HG02970 (cell line): ENCODE measurements around the gene TJP3.

ENCODE experiments used
- ATAC-seq: cut with Tn5 transposase; IDR thresholded peaks from one replicate; pipeline ENCODE4 v1.9.1; 2021; ENCODE audit warnings: mild to moderate bottlenecking, moderate library complexity, moderate number of reproducible peaks; ENCODE audit not compliant: unreplicated experiment, low FRiP score

Gene TJP3

GRCh38 chr19:3671680-3672574, 36.3 kb upstream of the TJP3 start:
- ATAC-seq = no peak

GRCh38 chr19:3672575-3672948, 35.6 kb upstream of the TJP3 start:
- no peak for ATAC-seq

DNA sequence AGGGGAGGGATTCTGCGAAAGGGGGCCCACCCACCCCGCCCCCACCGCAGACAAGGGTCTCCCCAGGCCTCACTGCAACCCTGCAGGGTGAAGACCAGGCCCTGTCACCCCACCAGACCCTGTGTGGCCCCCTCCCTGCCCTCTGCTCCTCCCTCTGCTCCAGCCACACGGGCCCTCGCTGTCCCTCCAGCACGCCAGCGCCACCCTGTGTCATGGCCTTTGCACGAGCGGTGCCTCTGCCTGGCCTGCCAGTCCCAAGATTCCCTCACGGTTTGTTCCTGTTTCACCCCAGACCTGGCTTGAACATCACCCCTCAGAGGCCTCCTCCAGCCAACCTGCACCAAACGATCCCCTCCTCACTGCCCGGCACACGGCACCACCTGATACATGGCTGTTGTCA, 35.2 kb upstream of the TJP3 start:
- ATAC-seq = no peak

DNA sequence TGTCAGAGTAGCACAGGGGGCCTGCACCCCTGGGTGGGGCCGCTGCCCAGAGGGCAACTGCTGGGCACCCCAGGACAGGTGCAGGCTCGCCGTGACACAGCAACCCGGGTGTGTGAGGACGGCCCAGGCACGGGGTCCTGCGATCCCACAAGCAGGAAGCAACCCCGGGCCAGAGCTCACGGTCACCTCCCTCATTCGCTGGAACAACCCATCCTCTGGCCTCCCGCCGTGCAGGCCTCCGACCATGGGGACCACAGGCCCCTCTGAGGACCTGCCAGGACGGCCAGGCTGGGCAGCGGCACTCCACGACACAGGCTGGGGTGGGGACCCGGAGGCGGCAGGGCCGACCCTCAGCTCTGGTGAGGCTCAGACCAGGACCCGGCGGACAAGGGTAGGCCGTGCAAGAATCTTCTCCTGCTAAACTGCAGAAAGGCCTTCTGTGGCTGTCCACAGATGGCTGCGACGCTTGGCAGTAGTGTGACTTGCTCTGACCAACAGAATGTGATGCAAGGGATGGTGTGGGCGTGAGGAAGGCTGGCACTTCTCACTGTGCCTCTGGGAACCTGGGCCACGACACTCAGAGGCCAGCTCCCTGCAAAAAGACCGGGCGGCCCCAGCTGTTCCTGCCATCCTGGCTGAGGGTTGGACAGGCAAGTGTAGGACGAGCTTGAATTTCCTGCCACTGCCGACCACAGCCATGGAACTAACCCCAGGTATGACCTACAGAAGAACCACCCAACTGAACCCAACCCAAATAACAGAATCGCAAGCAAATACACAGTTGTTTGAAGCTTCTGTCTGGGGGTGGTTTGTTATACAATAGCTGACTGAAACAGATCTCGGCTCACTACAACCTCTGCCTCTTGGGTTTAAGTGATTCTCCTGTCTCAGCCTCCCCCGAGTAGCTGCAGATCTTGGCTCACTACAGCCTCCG, 34.4 kb upstream of the TJP3 start:
- ATAC-seq = no peak

DNA sequence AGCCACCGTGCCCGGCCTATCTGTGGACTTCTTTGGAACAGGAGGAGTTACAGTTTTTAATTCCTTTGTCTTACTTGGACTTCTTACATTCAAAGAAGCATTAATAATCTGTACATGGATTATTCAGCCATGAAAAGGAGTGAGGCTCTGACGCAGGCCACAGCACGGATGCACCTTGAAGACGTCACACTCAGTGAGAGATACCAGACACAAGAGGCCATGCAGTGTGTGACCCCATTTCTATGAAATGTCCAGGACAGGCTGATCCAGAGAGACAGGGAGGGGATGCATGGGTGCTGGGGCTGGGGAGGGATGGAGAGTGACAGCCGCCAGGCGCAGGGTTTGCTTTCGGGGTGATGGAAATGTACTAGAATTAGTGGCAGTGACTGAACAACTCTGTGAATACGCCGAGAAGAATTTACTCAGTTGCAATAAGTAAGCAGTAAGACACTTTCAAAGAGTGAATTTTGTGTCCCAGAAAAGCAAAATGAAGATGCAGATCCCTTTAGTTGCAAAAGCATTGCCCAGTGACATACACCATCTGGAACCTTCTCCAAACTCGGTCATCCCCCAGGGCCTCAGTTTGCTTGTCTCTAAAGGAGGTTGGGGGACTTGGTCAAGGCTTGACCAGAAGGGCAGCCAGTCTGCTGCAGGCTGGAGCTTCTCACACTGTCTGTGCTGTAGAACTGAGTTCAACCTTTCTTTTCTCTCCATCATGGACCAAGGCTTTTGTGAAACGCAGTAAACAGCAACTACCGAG, 33.2 kb upstream of the TJP3 start:
- ATAC-seq = no peak

DNA sequence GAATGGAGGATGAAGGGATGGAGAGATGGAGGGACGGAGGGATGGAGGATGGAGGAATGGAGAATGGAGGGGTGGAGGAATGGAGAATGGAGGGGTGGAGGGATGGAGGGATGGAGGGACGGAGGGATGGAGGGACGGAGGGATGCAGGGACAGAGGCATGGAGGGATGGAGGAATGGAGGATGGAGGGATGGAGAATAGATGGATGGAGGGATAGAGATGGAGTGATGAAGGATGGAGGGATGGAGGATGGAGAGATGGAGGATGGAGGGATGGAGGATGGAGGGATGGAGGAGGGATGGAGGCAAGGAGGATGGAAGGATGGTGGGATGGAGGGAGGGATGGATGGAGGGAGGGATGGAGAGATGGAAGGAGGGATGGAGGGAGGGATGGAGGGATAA, 30.0 kb upstream of the TJP3 start:
- ATAC-seq = no peak

DNA sequence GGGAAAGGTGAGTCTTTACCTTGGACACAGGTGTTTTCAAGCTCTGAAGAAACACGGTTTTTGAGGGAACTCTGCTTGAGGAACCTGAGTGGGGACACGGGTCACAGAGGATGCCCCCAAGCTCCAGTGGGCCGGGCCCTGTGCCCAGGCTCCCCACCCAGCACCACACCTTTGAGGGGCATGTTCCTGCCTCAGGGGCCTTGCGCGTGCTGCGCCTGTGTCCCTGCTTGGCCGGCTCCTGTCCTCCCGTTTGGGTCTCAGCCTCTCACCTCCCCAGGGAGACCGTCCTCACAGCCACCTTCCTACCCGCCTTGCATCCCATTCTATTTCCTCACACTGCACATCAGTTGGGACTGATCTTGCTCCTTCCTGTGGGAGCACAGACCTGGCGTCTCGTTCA, 29.0 kb upstream of the TJP3 start:
- no peak for ATAC-seq

DNA sequence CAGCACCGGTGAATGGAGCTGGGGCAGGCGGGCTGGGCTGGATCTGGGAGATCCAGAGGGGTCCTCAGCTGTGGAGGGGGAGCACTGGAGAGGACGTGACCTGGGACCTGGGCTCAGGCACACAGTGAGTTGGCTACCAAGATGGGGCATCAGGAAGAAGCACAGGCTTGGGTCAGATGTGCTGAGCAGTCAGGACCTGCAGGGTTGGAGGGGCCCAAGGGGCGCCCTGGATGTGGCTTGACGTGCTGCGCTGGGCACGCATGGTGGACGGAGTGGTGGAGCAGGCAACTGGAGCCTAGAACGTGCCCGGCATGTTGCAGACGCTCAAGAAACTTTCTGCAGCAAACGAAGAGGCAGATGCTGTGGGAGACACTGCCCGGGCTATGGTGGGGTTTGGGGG, 28.6 kb upstream of the TJP3 start:
- no peak for ATAC-seq

GRCh38 chr19:3680939-3681338, 27.2 kb upstream of the TJP3 start:
- no peak for ATAC-seq

DNA sequence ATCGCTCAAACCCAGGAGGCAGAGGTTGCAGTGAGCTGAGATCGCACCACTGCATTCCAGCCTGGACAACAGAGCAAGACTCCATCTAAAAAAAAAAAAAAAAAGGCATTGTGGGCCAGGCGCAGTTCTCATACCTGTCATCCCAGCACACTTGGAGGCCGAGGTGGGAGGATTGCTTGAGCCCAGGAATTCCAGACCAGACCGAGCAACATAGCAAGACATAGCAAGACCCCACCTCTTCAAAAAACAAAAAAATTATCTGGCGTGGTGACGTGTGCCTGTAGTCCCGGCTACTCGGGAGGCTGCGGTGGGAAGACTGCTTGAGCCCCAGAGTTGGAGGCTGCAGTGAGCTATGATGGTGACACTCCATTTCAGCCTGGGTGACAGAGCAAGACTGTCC, 25.9 kb upstream of the TJP3 start:
- no peak for ATAC-seq

DNA sequence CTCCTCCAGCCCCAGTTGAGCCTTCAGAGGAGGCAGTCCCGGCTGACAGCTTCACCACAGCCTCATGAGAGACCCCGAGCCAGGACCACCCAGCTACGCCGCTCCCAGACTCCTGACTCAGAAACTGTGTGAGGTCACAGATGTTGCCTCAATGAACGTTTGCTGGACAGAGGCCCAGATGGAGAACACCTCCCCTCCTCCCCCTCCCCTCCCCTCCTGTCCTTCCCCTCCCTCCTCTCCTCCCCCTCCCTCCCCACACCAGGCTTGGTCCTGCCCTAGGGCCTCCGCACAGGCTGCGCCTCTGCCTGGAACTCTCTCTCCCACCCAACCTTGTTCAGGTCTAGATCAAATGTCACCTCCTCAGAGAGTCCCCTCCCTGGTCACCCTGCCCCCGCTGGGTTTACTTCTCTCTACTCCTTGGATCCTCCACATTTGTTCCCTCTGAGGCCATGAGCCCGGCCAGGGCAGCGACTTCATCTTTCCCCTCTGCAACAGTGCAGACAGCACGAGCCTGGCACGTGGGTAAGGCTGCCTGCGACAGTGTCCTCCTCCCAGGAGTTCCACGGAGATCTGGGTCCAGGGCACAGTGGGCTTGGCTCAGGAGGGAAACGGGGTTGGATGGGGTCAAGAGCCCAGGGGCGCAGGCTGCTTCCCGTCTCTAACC, 25.3 kb upstream of the TJP3 start:
- no peak for ATAC-seq

- ATAC-seq = no peak
These were observed 24.7 kb upstream of the TJP3 start for GRCh38 chr19:3683405-3684053.

- no peak for ATAC-seq
These were observed 23.9 kb upstream of the TJP3 start for GRCh38 chr19:3684054-3684816.

GRCh38 chr19:3684817-3685410, 23.3 kb upstream of the TJP3 start:
- ATAC-seq = no peak

DNA sequence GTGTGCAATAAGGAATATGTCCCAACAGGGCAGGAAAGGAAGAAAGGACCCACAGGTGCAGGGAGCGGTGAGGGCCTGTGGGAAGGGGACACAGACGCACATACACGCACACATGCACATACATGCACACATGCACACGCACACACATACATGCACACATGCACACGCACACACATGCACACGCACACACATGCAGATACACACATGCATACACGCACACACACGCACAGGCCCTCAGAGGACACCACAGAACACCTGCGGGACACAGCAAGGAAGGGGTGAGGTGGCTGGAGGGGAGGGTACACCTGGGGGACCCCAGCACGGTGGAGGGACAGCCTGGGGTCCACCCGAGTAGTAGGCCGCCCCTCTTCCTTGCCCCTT, 20.8 kb upstream of the TJP3 start:
- ATAC-seq = no peak

DNA sequence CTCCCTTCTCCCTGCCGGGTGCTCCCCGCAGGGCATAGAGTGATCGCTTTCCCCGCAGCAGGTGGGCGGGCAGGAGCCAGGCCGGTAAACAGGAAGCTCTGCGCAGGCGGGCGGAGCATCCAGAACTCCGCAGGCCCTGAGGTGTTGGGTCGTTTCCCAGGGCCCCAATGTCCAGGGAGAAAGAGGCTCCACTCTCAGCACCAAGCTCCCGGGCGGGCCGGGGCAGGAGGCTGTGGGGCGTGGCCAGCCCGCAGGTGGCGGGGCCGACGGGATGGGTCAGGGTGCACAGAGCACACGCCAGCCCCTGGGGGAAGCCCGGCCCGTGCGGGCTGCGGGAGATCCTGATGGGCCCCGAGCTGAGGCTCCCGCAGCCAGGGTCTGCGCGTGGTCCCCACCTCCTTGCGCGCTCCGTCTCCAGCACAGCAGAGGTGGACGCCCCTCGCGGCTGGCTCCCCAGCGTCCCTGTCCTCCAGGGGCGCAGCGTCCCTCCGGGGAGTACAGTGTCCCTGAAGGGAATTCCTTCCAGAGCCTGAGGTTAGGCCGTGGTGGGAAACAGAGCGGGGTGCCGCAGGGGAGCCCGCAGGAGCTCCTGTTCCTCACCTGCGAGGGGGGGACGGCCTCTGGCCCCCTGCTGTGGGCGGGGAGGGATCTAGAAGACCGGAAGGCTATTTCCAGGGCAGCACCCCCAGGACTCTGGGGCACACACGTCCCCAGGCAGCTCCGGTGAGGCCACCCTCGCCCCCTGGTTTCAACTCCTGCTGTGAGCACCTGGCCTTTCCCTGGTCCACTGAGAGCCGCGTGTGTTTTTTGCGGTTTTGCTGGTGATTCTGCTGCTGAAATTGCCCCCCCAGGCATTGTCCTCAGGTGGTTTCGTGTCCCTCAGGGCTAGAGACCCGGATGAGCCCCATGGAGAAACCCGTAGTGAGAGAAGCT, 20.1 kb upstream of the TJP3 start:
- ATAC-seq = no peak

DNA sequence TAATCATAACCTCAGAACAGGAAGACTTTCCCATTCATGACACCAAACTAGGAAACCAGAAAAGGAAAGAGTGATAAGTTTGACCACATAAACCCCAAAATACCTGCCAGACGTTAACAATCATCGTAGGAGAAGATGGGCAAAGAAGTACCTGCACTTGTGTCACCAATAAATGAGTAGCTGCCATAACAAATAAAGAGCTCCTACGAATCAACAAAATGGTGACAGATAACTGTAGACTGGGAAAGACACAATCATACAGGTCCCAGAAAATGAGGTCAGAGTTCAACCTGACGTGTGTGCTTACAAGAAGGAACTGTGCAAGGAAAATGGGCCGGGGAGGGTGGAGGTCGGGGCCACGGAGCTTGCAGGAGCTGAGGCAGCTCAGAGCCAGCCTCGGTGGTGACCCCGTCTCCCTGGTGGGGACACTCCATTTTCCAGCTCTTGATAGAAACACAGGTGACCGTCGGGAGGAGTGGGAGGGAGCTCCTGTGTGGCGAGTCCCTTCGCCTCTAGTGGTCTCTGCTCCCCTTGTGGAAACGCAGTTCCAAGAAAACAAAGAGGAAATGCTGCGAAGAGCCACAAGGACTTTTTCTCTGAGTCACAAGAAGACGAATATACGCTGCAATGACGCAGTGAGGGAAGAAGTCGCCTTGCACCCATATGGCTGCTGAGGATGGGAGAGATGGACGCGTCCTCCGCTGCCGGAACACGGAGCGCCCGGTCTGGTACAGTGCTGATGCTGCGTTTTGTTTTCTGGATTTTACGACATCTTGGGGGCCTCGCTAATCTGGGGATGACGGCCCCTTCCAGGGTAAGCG, 17.4 kb upstream of the TJP3 start:
- ATAC-seq = no peak
